Activated CD4-positive, alpha-beta T cell treated with anti-CD3 and anti-CD28 coated beads for 36 hours (primary cell): ENCODE data around the gene ANAPC2. TPM values are rescaled to one million over a fixed set of nuclear protein-coding genes. Genes with fewer than 3 reads are reported as not detected.

Experiments used
- ATAC-seq: fragments of 200-7000 bp; cut with Tn5 transposase; one replicate; pipeline ENCODE4 v1.10.0; 2021; ENCODE audit warnings: mild to moderate bottlenecking, moderate library complexity
- CTCF ChIA-PET: fragments of 350-600 bp; sonication (Branson Sonifier 250); formaldehyde crosslinking; loops from one replicate; lab custom pipeline; 2021; ENCODE audit warnings: antibody characterized with exemption; lab: Charles Lee
- POLR2A ChIA-PET: fragments of 350-600 bp; sonication (Branson Sonifier 250); formaldehyde crosslinking; loops from one replicate; lab custom pipeline; 2021; ENCODE audit warnings: antibody characterized with exemption, inconsistent platforms; lab: Charles Lee
- DNase-seq: peaks from one replicate; pipeline ENCODE4 v3.0.0-alpha.2; 2020
- H3K27ac Mint-ChIP-seq: one replicate; pipeline ENCODE4 v1.8.0; 2021; ENCODE audit warnings: mixed read lengths
- H3K27me3 Mint-ChIP-seq: one replicate; pipeline ENCODE4 v1.8.0; 2021; ENCODE audit warnings: mixed read lengths
- H3K36me3 Mint-ChIP-seq: one replicate; pipeline ENCODE4 v1.8.0; 2021; ENCODE audit warnings: low read depth, mixed read lengths
- H3K4me1 Mint-ChIP-seq: one replicate; pipeline ENCODE4 v1.8.0; 2021; ENCODE audit warnings: mixed read lengths
- H3K4me3 Mint-ChIP-seq: one replicate; pipeline ENCODE4 v1.8.0; 2021; ENCODE audit warnings: mild to moderate bottlenecking, moderate library complexity, mixed read lengths
- H3K9me3 Mint-ChIP-seq: one replicate; pipeline ENCODE4 v1.8.0; 2021; ENCODE audit warnings: low read depth, mixed read lengths
- intact Hi-C, 2 experiments: fragments of 100-400 bp; cut with DNase I in 1 of 2; cut with micrococcal nuclease in 1 of 2; formaldehyde crosslinking; loops; one replicate each; pipeline versions ENCODE4 v1.14.2 to v1.15.1; 2022 to 2024; cut with DNase I, micrococcal nuclease
- total RNA-seq, 2 experiments: library from RNA; stranded (reverse); gene quantifications; one replicate each; pipeline ENCODE4 v1.2.3, GENCODE V29; 2021

Gene ANAPC2
- total RNA-seq, 2 experiments from 2014 or later: 30.8 to 38.4 TPM

DNA sequence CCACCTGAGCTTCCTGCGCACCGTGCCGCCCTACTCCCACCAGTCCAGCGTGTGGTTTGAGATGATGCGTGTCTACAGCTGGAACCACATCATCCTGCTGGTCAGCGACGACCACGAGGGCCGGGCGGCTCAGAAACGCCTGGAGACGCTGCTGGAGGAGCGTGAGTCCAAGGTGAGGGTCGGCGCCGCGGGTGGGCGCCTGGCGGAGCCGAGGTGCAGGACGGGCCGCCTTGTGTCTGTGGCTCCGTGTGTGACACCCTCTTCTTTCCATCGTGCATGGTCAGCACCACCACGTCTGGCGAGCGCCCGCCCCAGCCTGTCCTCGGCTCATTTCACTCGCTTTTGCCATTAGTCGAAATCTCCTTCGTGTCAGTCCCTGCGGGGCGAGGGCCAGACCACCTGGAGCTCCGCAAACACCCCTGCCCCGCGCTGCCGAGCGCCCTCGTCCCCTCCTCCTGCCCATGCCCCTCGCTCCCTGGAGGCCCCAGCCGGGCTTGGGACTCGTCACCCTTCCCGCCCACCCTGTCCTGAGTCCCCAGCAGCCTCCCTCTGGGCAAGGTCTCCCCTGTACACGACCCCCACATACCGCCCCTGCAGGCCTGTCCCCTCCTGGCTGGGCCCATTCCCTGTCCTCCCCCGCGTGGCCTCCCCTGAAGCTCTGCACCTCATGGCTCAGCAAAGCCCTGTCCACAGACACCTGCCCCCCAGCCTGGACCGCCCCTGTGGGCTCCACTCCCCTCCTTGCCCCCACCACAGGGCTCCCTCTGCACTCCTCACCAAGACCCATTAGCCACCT is 42.4 kb downstream of the ANAPC2 start:
- ChIA-PET POLR2A (no interaction called here), CTCF (no interaction called here)
- H3K36me3 Mint-ChIP-seq: no peaks in the 10 kb centered on the region
- H3K9me3 Mint-ChIP-seq: no peaks in the 10 kb centered on the region
- no peak overlapping the region for H3K27ac Mint-ChIP-seq
- H3K4me3 Mint-ChIP-seq: no peak overlapping the region
- H3K27me3 Mint-ChIP-seq: peaks cover 18% of the 10 kb centered on the region
- DNase-seq: no peak
- intact Hi-C loops: no loop called here
- H3K4me1 Mint-ChIP-seq: peaks cover 2% of the 10 kb centered on the region
- no peak for ATAC-seq

DNA sequence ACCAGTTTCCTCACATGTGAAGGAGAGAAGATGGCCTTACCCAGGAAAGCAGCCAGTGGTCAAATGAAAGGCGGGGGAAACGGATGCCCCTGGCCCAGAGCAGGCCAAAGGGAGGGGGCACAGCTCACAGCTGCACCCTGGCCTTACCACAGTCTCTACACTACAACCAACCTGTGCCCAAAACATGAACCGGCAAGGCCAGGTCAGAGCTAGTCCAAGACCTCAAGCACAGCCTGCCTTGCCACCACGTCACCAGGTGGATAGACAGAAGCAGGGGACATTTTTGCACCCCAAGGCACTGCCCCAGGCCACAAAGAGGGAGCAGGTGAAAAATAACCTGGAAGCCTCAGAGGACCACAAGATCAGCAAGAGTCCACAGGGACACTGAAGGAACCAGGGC is 44.9 kb downstream of the ANAPC2 start:
- no peak for DNase-seq
- ChIA-PET CTCF (no interaction called here), POLR2A (no interaction called here)
- no peaks in the 10 kb centered on the region for H3K36me3 Mint-ChIP-seq
- ATAC-seq: no peak
- H3K4me3 Mint-ChIP-seq: no peak overlapping the region
- no peaks in the 10 kb centered on the region for H3K9me3 Mint-ChIP-seq
- intact Hi-C loops: no loop called here
- H3K4me1 Mint-ChIP-seq: no peaks in the 10 kb centered on the region
- H3K27ac Mint-ChIP-seq: no peak overlapping the region
- peaks cover 34% of the 10 kb centered on the region for H3K27me3 Mint-ChIP-seq

DNA sequence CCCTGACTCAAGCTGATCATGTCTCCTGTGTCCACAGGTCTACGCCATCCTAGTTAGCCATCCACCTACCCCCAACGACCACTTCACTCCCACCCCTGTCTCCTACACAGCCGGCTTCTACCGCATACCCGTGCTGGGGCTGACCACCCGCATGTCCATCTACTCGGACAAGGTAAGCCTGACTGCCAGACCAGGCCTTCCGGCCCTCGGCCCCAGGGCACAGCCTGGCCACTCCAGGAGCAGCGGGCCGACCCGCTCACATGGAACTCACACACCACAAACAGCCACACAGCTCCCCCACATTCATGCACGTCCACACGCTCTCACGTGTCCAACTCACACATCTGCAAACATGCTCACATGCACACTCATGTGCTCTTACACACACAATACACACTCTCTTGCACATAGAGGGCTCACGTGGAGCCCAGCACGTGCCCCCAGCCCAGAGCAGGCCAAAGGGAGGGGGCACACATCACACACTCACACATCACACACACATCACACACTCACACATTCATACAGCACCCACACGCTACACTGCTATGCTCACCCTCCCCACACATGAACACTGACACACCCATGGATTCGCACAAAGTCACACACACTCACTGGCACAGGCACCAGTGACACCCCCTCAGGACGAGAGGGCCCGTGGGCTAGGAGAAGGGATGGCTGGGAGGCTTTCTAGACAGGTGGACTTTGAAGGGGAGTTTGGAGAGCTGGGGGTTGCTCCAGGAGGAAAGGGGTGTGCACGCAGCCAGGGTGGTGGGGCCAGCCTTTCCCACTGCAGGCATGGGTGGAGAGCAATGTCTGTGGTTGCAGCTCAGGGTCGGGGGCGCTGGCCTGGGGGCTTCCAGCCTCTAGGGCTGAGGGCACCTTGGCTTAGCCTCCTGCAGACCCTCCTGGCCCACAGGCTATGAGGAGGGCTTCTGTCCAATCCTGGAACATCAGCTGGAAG is 46.1 kb downstream of the ANAPC2 start:
- ATAC-seq: no peak
- H3K27ac Mint-ChIP-seq: no peak overlapping the region
- intact Hi-C loops: no loop called here
- no peaks in the 10 kb centered on the region for H3K36me3 Mint-ChIP-seq
- H3K4me3 Mint-ChIP-seq: no peak overlapping the region
- no peak for DNase-seq
- ChIA-PET POLR2A (interaction anchor here (0.6 kb wide), 1 partner anchor 9 kb away, joined by 5 read pairs; no protein-coding TSS in a partner anchor), CTCF (interaction anchor here (1.3 kb wide), 1 partner anchor 12 kb away, joined by 3 read pairs; no protein-coding TSS in a partner anchor)
- H3K4me1 Mint-ChIP-seq: no peaks in the 10 kb centered on the region
- H3K27me3 Mint-ChIP-seq: peaks cover 37% of the 10 kb centered on the region
- H3K9me3 Mint-ChIP-seq: no peaks in the 10 kb centered on the region

DNA sequence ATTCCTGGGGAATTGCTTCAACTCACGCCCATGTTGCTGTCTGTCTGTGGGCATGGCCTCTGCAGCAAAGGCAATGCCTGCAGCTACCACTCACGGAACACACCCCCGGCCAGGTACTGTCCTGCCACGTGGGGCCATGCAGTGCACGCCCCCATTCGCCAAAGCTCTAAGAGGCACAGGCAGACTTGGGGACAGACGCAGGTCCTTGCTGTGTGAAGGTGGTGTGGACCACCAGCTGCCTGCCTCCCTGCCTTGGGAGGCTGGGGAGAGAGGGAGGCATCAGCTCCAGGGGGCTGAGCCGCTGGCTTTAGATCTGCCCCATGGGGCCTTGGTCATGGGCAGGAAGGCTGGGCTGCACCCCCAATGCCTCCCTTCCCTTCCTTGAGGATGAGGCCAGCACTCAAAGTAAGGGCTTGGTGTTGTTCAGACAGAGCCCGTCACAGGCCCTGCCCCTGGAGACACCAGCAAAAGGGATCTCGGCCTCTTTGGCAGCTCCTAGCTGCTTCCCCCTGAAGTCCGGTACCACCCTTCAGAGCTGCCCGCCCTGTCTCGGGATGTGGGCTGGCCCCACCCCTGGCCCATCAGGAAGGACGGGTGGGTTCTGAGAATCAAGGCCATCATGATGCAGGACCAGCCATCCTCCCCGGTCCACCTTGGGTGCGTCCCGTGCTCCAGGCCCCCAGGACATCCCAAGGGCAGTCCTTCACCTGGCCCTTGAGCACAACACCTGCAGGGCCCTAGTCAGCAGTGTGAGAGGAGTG is 47.1 kb downstream of the ANAPC2 start:
- Mint-ChIP-seq H3K27me3 (peaks cover 37% of the 10 kb centered on the region), H3K36me3 (no peaks in the 10 kb centered on the region), H3K4me1 (no peaks in the 10 kb centered on the region), H3K4me3 (no peak overlapping the region), H3K9me3 (no peaks in the 10 kb centered on the region), H3K27ac (no peak overlapping the region)
- intact Hi-C loops: no loop called here
- ChIA-PET POLR2A (no interaction called here), CTCF (interaction anchor here (1.3 kb wide), 1 partner anchor 11 kb away, joined by 3 read pairs; no protein-coding TSS in a partner anchor)
- no peak for ATAC-seq
- no peak for DNase-seq

DNA sequence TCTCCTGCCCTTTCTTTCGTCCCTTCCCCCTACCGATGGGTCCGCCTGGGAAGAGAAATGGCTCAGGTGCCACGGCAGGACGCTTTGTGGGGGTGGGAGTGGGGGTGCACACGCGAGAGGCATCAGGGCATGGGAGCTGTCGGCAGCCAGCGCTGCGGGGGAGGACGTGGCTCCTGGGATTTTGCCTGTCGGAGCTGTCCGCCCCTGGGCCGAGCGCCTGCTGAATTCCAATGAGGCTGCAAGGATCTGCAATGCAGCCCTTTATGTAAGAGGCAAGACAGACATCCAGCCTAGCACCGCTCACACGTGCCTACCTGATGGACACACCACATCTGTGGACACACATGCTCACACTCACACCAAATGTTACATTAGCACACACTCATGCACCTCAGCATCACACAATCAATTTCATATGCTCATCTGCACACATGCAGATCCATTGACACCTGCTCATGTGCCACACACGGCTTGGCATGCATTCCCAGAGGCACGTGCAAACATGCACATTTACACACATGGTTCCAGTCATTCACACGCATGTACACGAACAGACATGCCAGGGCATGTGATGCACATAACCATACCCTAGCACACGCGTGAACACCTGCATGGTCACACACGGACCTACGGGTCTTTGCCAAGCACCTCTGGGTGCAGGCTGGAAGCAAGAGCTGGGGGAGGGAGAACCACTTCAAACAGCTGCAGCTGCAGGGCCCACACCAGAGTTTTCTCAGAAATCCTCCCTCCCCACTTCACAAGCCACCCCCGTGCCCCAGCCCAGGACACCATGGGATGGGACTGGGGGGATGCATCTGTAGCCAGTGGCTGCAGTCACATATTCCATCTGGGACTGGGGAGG is 48.0 kb downstream of the ANAPC2 start:
- Mint-ChIP-seq H3K4me1 (no peaks in the 10 kb centered on the region), H3K27me3 (peaks cover 41% of the 10 kb centered on the region), H3K4me3 (no peak overlapping the region), H3K36me3 (no peaks in the 10 kb centered on the region), H3K27ac (no peak overlapping the region), H3K9me3 (no peaks in the 10 kb centered on the region)
- ATAC-seq (no peak), DNase-seq (no peak)
- ChIA-PET CTCF (interaction anchor here (1.3 kb wide), 1 partner anchor 11 kb away, joined by 3 read pairs; no protein-coding TSS in a partner anchor), POLR2A (no interaction called here)
- intact Hi-C loops: no loop called here

DNA sequence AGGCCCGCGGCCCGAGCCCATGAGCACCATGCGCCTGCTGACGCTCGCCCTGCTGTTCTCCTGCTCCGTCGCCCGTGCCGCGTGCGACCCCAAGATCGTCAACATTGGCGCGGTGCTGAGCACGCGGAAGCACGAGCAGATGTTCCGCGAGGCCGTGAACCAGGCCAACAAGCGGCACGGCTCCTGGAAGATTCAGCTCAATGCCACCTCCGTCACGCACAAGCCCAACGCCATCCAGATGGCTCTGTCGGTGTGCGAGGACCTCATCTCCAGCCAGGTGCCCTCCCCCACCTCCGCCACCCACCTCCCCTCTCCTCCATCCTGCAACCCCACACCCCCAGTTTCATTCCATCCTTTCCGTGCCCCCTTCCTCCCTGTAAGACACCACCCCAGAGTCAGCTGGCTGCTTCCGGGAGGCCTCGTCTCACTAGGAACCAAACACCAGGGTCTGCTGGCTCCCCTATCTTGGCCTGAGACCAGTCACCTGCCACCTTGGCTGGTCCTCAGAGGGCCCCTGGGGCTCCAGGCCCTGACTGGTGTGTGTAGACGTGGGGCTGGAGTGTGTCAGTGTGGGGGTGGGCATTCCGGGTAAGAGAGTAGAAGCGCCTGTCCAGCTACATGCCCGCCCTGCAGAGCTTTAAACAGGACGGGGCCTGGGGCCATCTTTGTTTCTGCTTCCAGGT is 48.8 kb downstream of the ANAPC2 start:
- no peaks in the 10 kb centered on the region for H3K36me3 Mint-ChIP-seq
- intact Hi-C loops: no loop called here
- ChIA-PET POLR2A (no interaction called here), CTCF (interaction anchor here (1.8 kb wide), 1 partner anchor 10 kb away, joined by 4 read pairs; no protein-coding TSS in a partner anchor)
- H3K9me3 Mint-ChIP-seq: no peaks in the 10 kb centered on the region
- ATAC-seq: no peak
- H3K4me1 Mint-ChIP-seq: no peaks in the 10 kb centered on the region
- H3K4me3 Mint-ChIP-seq: no peak overlapping the region
- H3K27me3 Mint-ChIP-seq: peaks cover 43% of the 10 kb centered on the region
- H3K27ac Mint-ChIP-seq: no peak overlapping the region
- no peak for DNase-seq

DNA sequence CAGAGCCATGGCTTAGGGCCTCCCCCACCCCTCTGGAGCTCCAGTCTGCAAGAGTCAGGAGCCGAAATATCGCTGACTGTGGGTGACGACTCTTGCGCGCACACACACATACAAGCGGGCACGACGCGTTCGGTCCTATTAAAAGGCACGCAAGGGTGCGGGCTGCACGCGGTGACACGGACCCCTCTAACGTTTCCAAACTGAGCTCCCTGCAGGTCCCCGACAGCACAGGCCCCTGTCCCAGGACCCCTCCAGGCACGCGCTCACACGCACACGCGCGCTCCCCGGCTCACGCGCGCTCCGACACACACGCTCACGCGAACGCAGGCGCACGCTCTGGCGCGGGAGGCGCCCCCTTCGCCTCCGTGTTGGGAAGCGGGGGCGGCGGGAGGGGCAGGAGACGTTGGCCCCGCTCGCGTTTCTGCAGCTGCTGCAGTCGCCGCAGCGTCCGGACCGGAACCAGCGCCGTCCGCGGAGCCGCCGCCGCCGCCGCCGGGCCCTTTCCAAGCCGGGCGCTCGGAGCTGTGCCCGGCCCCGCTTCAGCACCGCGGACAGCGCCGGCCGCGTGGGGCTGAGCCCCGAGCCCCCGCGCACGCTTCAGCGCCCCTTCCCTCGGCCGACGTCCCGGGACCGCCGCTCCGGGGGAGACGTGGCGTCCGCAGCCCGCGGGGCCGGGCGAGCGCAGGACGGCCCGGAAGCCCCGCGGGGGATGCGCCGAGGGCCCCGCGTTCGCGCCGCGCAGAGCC is 49.5 kb downstream of the ANAPC2 start, which contains the start of gene GRIN1:
Gene GRIN1, plus strand, starts transcription at position 433 of the 746 bp plus-strand sequence. CDS start 333 bp downstream, outside the sequence.
- CTCF ChIA-PET: interaction anchor here (1.8 kb wide), 1 partner anchor 11 kb away, joined by 4 read pairs; no protein-coding TSS in a partner anchor
- DNase-seq (peak; percentile 54), ATAC-seq (peak; percentile 56)
- intact Hi-C loops: no loop called here
- H3K36me3 Mint-ChIP-seq: no peaks in the 10 kb centered on the region
- no peaks in the 10 kb centered on the region for H3K9me3 Mint-ChIP-seq
- H3K4me3 Mint-ChIP-seq: no peak within 1 kb of the TSS
- POLR2A ChIA-PET: interaction anchor here (0.6 kb wide), 1 partner anchor 188 kb away, joined by 4 read pairs; no protein-coding TSS in a partner anchor
- peaks cover 45% of the 10 kb centered on the region for H3K27me3 Mint-ChIP-seq
- no peak within 1 kb of the TSS for H3K27ac Mint-ChIP-seq
- no peaks in the 10 kb centered on the region for H3K4me1 Mint-ChIP-seq

DNA sequence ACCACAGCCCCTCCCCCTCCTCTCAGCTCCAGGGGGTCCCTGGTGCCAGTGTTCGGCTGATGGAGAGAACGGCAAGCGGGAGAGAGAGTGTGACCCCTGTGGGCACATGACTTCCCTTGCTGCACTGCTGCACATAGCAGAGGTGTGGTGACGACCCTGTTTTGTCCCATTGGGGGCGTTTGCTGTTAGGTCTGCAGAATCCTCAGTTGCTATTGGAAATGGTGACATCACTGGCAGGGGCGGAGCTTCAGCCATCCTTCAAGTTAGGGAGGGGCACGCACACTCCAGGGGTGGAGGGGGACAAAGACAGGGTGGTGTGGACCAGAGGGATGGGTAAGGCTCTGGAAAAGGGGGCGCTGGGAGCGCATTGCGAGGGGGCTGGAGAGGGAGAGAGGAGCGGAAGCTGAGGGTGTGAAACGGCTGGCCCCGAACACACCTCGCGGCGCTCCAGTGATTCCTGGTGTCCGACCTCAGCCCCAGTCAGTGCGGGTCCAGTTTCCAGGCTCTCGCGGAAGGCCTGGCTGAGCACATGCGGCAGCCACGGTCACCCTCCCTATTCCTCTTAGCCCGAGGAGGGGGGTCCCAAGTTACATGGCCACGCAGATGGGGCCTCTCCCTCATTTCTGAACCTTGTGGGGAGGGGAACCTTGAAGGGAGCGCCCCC is 50.2 kb downstream of the ANAPC2 start:
- H3K27me3 Mint-ChIP-seq: peaks cover 45% of the 10 kb centered on the region
- no peaks in the 10 kb centered on the region for H3K36me3 Mint-ChIP-seq
- no peak overlapping the region for H3K27ac Mint-ChIP-seq
- ChIA-PET CTCF (interaction anchor here (0.6 to 1.8 kb wide), 2 partner anchors 11 to 148 kb away, joined by 3 to 4 read pairs; no protein-coding TSS in a partner anchor), POLR2A (interaction anchor here (0.6 kb wide), 1 partner anchor 189 kb away, joined by 4 read pairs; no protein-coding TSS in a partner anchor)
- H3K4me3 Mint-ChIP-seq: no peak overlapping the region
- H3K4me1 Mint-ChIP-seq: no peaks in the 10 kb centered on the region
- ATAC-seq: no peak
- intact Hi-C loops: no loop called here
- no peaks in the 10 kb centered on the region for H3K9me3 Mint-ChIP-seq
- peak; percentile 41 for DNase-seq
